GM12878 (cell line): ENCODE results near the gene HIVEP3. TPM values are rescaled to one million over a fixed set of nuclear protein-coding genes. Genes with fewer than 3 reads are reported as not detected.
A peak's percentile ranks its signal among the peaks of the same experiment; 100 is the strongest.

ENCODE experiments used
- CREM ChIP-seq: IDR thresholded peaks from 2 replicates; pipeline ENCODE4 v1.6.1; 2014; ENCODE audit warnings: antibody characterized with exemption, low read depth
- HDAC6 ChIP-seq: fragments of 200-600 bp; sonication (generic); IDR thresholded peaks from one replicate; pipeline ENCODE4 v1.8.0; 2017; ENCODE audit warnings: antibody characterized with exemption; ENCODE audit not compliant: unreplicated experiment
- IKZF1 ChIP-seq: fragments of 450-650 bp; conservative IDR thresholded peaks from 2 replicates; pipeline ENCODE4 v1.6.1; 2017; ENCODE audit warnings: antibody characterized with exemption, mild to moderate bottlenecking
- LARP7 ChIP-seq: fragments of 450-650 bp; IDR thresholded peaks from 2 replicates; pipeline ENCODE4 v1.6.1; 2017; ENCODE audit warnings: mild to moderate bottlenecking
- MLLT1 ChIP-seq: fragments of 450-650 bp; IDR thresholded peaks from 2 replicates; pipeline ENCODE4 v1.6.1; 2016; ENCODE audit warnings: mild to moderate bottlenecking
- NR2C2 ChIP-seq: IDR thresholded peaks from 2 replicates; pipeline ENCODE4 v1.6.1; 2011; ENCODE audit warnings: borderline replicate concordance, low read depth; ENCODE audit not compliant: control insufficient read depth, insufficient read length
- NRF1 ChIP-seq: conservative IDR thresholded peaks from 2 replicates; pipeline ENCODE4 v1.6.1; 2011; ENCODE audit warnings: mild to moderate bottlenecking, low read depth, low read length, improper control_type of control experiment
- PAX5 ChIP-seq: IDR thresholded peaks from 2 replicates; pipeline ENCODE4 v1.6.1; 2011; ENCODE audit warnings: low read depth, low read length, borderline replicate concordance
- POLR2A ChIP-seq: IDR thresholded peaks from 2 replicates; pipeline ENCODE4 v1.6.1; 2011; ENCODE audit warnings: low read depth, mild to moderate bottlenecking, low read length
- POLR2AphosphoS5 ChIP-seq: IDR thresholded peaks from 2 replicates; pipeline ENCODE4 v1.6.1; 2011; ENCODE audit warnings: mild to moderate bottlenecking, low read length, inconsistent platforms
- RUNX3 ChIP-seq: IDR thresholded peaks from 2 replicates; pipeline ENCODE4 v1.6.1; 2012; ENCODE audit warnings: low read length, inconsistent platforms
- SRF ChIP-seq, 2 experiments: IDR thresholded peaks; 2 replicates each; pipeline ENCODE4 v1.6.1; 2011; ENCODE audit warnings: low read depth in 2 of 2, low read length in 2 of 2, mild to moderate bottlenecking in 1 of 2, moderate library complexity in 1 of 2
- TCF3 ChIP-seq: IDR thresholded peaks from 2 replicates; pipeline ENCODE4 v1.6.1; 2012; ENCODE audit warnings: low read depth, mild to moderate bottlenecking, low read length, borderline replicate concordance; ENCODE audit not compliant: insufficient read depth
- ZBTB11 ChIP-seq: fragments of 450-650 bp; formaldehyde crosslinking; IDR thresholded peaks from 2 replicates; pipeline ENCODE4 v1.5.0; 2022; ENCODE audit warnings: mild to moderate bottlenecking, missing genetic modification characterization
- ZBTB40 ChIP-seq: fragments of 450-650 bp; IDR thresholded peaks from 2 replicates; pipeline ENCODE4 v1.6.1; 2016; ENCODE audit warnings: mild to moderate bottlenecking, moderate library complexity, borderline replicate concordance
- ZNF24 ChIP-seq: fragments of 450-650 bp; IDR thresholded peaks from 2 replicates; pipeline ENCODE4 v1.6.1; 2017; ENCODE audit warnings: antibody characterized with exemption, mild to moderate bottlenecking
- ZNF622 ChIP-seq: fragments of 450-650 bp; IDR thresholded peaks from 2 replicates; pipeline ENCODE4 v1.6.1; 2017; ENCODE audit warnings: mild to moderate bottlenecking, inconsistent platforms
- ZZZ3 ChIP-seq: IDR thresholded peaks from 2 replicates; pipeline ENCODE4 v1.6.1; 2011; ENCODE audit warnings: low read depth; ENCODE audit not compliant: control insufficient read depth, insufficient read length
- polyA plus RNA-seq, 11 experiments: library from polyadenylated mRNA; depleted of rRNA in 4 of 11; unstranded in 6 of 11; stranded (reverse) in 5 of 11; fragments of >200 nt; fragmentation: Nextera tagmentation in 4 of 11; fragmentation: Illumina TruSeq in 1 of 11; extraction: Ambion mirVana in 4 of 11; extraction: Trizol in 1 of 11; gene quantifications; 1 replicate in 1 of 11; 2 replicates in 10 of 11; pipeline versions ENCODE4 v1.2.1 to v1.2.3, GENCODE V29; 2011 to 2016; ENCODE audit warnings: inconsistent platforms in 2 of 11, missing spikeins in 2 of 11, low read depth in 1 of 11
- total RNA-seq, 4 experiments: library from RNA; depleted of rRNA in 3 of 4; stranded (reverse); fragments of >200 nt in 3 of 4; fragmentation: Illumina TruSeq in 1 of 4; extraction: Trizol in 1 of 4; gene quantifications; 2 replicates each; pipeline versions ENCODE4 v1.2.1 to v1.2.3, GENCODE V29; 2013 to 2021

HIVEP3 gene
- total and polyA plus RNA-seq, 10 of the 15 experiments (the other 5 are each of a cell fraction or from before 2014, with no cell fraction given) = 1.8 to 13.6 (median 3.8) TPM

- TF ChIP-seq MLLT1 (no peak), PAX5 (no peak), IKZF1 (0 out of 2 replicates have a peak, but pooled peaks have one; percentile 29), ZNF622 (no peak), ZBTB40 (no peak), ZBTB11 (CRISPR knock-in tag) (no peak), NR2C2 (no peak), POLR2A (no peak), ZZZ3 (no peak), RUNX3 (peak; percentile 51), TCF3 (no peak), POLR2AphosphoS5 (no peak), ZNF24 (0 out of 2 replicates have a peak, but pooled peaks have one; percentile 17), CREM (no peak), SRF (IDR thresholded peaks at IDR 0.05; ENCODE audit: low read depth in 2 of 2, low read length in 2 of 2) (no peak), LARP7 (no peak; the same call in 1 of the 2 replicates), NRF1 (no peak), HDAC6 (no peak)
These were observed 344.7 kb downstream of the HIVEP3 start (continued) for GRCh38 chr1:41573785-41574713.
